GM12878 (cell line): ENCODE data around the gene CAMTA1. TPM values are rescaled to one million over a fixed set of nuclear protein-coding genes. Genes with fewer than 3 reads are reported as not detected.

Experiments
- ATAC-seq: fragments of 200-7000 bp; cut with Tn5 transposase; 3 replicates; pipeline ENCODE4 v1.9.1; 2020; ENCODE audit warnings: mild to moderate bottlenecking, moderate library complexity
- BruUV-seq: library from RNA; stranded (reverse); fragments of 400-500 nt; replicated peaks from 2 replicates; lab custom pipeline; 2021; lab: Mats Ljungman, UMichigan
- CTCF ChIA-PET: fragments of 300-600 bp; sonication (Branson Sonifier 250); formaldehyde crosslinking; extraction: SDS; loops from one replicate; lab custom pipeline; 2021; ENCODE audit warnings: inconsistent platforms; lab: Yijun Ruan, JAX
- POLR2A ChIA-PET: fragments of 350-600 bp; formaldehyde crosslinking; extraction: SDS; loops from one replicate; lab custom pipeline; 2021; ENCODE audit warnings: inconsistent platforms; lab: Charles Lee
- RAD21 ChIA-PET: fragments of 300-600 bp; sonication (Branson Sonifier 250); formaldehyde crosslinking; loops from one replicate; lab custom pipeline; 2023; ENCODE audit warnings: antibody characterized with exemption; ENCODE audit not compliant: unreplicated experiment; lab: Charles Lee
- SMC1A ChIA-PET: fragments of 300-600 bp; sonication (Branson Sonifier 250); formaldehyde crosslinking; loops from one replicate; lab custom pipeline; 2023; ENCODE audit not compliant: unreplicated experiment, uncharacterized antibody; lab: Charles Lee
- DNase-seq: peaks from one replicate; pipeline ENCODE4 v3.0.0-alpha.2; 2011; ENCODE audit warnings: low read depth, low spot score
- FAIRE-seq: peaks from 3 replicates; lab custom pipeline; 2011; peaks lifted over from hg19 to GRCh38; lab: Jason Lieb, UNC
- H2AFZ ChIP-seq: 2 replicates; pipeline ENCODE4 v1.6.0; 2011; ENCODE audit warnings: low read depth, low read length, control low read depth; ENCODE audit not compliant: control insufficient read depth
- H3K27ac ChIP-seq: 2 replicates; pipeline ENCODE4 v1.5.1; 2011; ENCODE audit warnings: control low read depth; ENCODE audit not compliant: control insufficient read depth, insufficient read depth
- H3K27me3 ChIP-seq, 2 experiments: replicated peaks in 1 of 2; 2 replicates each; pipeline versions ENCODE4 v1.6.0 to v1.6.1; 2011; ENCODE audit warnings: low read length in 1 of 2; ENCODE audit not compliant: control insufficient read depth in 2 of 2, insufficient read depth in 2 of 2
- H3K36me3 ChIP-seq, 2 experiments: 2 replicates each; pipeline ENCODE4 v1.5.1; 2011; ENCODE audit warnings: low read length in 1 of 2; ENCODE audit not compliant: control insufficient read depth in 2 of 2, insufficient read depth in 2 of 2
- H3K4me1 ChIP-seq: 2 replicates; pipeline ENCODE4 v1.6.1; 2011; ENCODE audit warnings: mild to moderate bottlenecking, low read length, moderate library complexity, mixed read lengths; ENCODE audit not compliant: control insufficient read depth, insufficient read depth
- H3K4me2 ChIP-seq: 2 replicates; pipeline ENCODE4 v1.6.0; 2011; ENCODE audit warnings: control low read depth; ENCODE audit not compliant: control insufficient read depth, insufficient read depth
- H3K4me3 ChIP-seq: fragments of 200-600 bp; sonication (generic); 2 replicates; pipeline ENCODE4 v1.5.1; 2016
- H3K79me2 ChIP-seq: 2 replicates; pipeline ENCODE4 v1.6.0; 2011; ENCODE audit warnings: low read length; ENCODE audit not compliant: control insufficient read depth, insufficient read depth
- H3K9ac ChIP-seq: 2 replicates; pipeline ENCODE4 v1.8.0; 2011; ENCODE audit warnings: low read length, control low read depth, mixed read lengths; ENCODE audit not compliant: control insufficient read depth, insufficient read depth
- H3K9me3 ChIP-seq: replicated peaks from 3 replicates; pipeline ENCODE4 v1.5.1; 2011; ENCODE audit warnings: mild to moderate bottlenecking, low read length; ENCODE audit not compliant: control insufficient read depth, insufficient read depth
- H4K20me1 ChIP-seq: 2 replicates; pipeline ENCODE4 v1.6.0; 2011; ENCODE audit not compliant: control insufficient read depth, insufficient read depth
- RCOR1 ChIP-seq: conservative IDR thresholded peaks from 2 replicates; pipeline ENCODE4 v1.6.1; 2012; ENCODE audit warnings: low read depth, low read length, improper control_type of control experiment
- TCF7 ChIP-seq: IDR thresholded peaks from 2 replicates; pipeline ENCODE4 v1.6.1; 2014; ENCODE audit warnings: antibody characterized with exemption, borderline replicate concordance
- WGBS: methylation state at CpG from one replicate; pipeline ENCODE4 v1.1.6; 2016; ENCODE audit warnings: low lambda C conversion rate; ENCODE audit not compliant: insufficient replicate concordance, insufficient coverage; ENCODE audit errors: missing lambda C conversion rate; 5-methylcytosine and 5-hydroxymethylcytosine counted together
- in situ Hi-C: fragments of 300-500 bp; cut with MboI; formaldehyde crosslinking; loops from 9 replicates; pipeline ENCODE4 v1.14.3; 2018; ENCODE audit warnings: mixed read lengths
- intact Hi-C: fragments of 100-400 bp; cut with micrococcal nuclease; formaldehyde crosslinking; loops from one replicate; pipeline ENCODE4 v1.14.2; 2022; ENCODE audit not compliant: unreplicated experiment
- polyA plus RNA-seq, 11 experiments: library from polyadenylated mRNA; depleted of rRNA in 4 of 11; unstranded in 6 of 11; stranded (reverse) in 5 of 11; fragments of >200 nt; fragmentation: Nextera tagmentation in 4 of 11; fragmentation: Illumina TruSeq in 1 of 11; extraction: Ambion mirVana in 4 of 11; extraction: Trizol in 1 of 11; gene quantifications; 1 replicate in 1 of 11; 2 replicates in 10 of 11; pipeline versions ENCODE4 v1.2.1 to v1.2.3, GENCODE V29; 2011 to 2016; ENCODE audit warnings: inconsistent platforms in 2 of 11, missing spikeins in 2 of 11, low read depth in 1 of 11
- total RNA-seq, 4 experiments: library from RNA; depleted of rRNA in 3 of 4; stranded (reverse); fragments of >200 nt in 3 of 4; fragmentation: Illumina TruSeq in 1 of 4; extraction: Trizol in 1 of 4; gene quantifications; 2 replicates each; pipeline versions ENCODE4 v1.2.1 to v1.2.3, GENCODE V29; 2013 to 2021
- TF ChIP-seq, protein P1 (sequence below): IDR thresholded peaks from 2 replicates; pipeline ENCODE4 v1.6.1; 2012; ENCODE audit warnings: improper control_type of control experiment, low read depth, low read length; ENCODE audit not compliant: insufficient replicate concordance

The CAMTA1 gene
- total and polyA plus RNA-seq, 10 of the 15 experiments (the other 5 are each of a cell fraction or from before 2014, with no cell fraction given): 37.7 to 148 (median 76.4) TPM

DNA sequence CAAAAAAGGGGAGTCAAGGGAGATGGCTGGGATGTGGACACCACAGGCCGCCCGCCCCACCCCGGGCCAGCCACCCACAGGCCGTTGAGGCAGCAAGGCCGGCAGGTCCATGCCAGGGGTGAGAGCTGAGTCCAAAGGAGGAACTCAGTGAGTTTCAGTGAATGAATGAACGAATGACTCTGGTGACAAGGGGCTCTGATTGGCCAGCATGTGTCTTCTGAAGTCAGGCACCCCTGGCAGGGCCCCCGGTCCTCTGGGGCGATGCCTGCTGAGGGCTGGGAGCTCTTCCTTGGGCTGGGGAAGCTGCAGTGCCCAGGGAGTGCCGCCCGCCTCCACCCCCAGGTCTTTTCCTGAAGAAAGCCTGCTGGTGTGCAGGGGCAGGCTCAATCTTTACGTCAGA, 749.8 kb downstream of the CAMTA1 start:
- no peaks in the 10 kb centered on the region for H3K9me3 ChIP-seq
- no peaks in the 10 kb centered on the region for H3K4me1 ChIP-seq
- no peak for DNase-seq
- in situ Hi-C loops (no loop called here), intact Hi-C loops (no loop called here)
- ChIA-PET SMC1A (no interaction called here), CTCF (no interaction called here), POLR2A (no interaction called here), RAD21 (no interaction called here)
- no peaks in the 10 kb centered on the region; a peak in 2 of 4 replicates for H3K27me3 ChIP-seq
- no peak overlapping the region for H3K4me2 ChIP-seq
- no peak overlapping the region for H2AFZ ChIP-seq
- no peaks in the 10 kb centered on the region for H3K79me2 ChIP-seq
- BruUV-seq: no TSS peak
- no peaks in the 10 kb centered on the region for H3K36me3 ChIP-seq
- TF ChIP-seq RCOR1: no peak
- TF ChIP-seq, protein P1, sequence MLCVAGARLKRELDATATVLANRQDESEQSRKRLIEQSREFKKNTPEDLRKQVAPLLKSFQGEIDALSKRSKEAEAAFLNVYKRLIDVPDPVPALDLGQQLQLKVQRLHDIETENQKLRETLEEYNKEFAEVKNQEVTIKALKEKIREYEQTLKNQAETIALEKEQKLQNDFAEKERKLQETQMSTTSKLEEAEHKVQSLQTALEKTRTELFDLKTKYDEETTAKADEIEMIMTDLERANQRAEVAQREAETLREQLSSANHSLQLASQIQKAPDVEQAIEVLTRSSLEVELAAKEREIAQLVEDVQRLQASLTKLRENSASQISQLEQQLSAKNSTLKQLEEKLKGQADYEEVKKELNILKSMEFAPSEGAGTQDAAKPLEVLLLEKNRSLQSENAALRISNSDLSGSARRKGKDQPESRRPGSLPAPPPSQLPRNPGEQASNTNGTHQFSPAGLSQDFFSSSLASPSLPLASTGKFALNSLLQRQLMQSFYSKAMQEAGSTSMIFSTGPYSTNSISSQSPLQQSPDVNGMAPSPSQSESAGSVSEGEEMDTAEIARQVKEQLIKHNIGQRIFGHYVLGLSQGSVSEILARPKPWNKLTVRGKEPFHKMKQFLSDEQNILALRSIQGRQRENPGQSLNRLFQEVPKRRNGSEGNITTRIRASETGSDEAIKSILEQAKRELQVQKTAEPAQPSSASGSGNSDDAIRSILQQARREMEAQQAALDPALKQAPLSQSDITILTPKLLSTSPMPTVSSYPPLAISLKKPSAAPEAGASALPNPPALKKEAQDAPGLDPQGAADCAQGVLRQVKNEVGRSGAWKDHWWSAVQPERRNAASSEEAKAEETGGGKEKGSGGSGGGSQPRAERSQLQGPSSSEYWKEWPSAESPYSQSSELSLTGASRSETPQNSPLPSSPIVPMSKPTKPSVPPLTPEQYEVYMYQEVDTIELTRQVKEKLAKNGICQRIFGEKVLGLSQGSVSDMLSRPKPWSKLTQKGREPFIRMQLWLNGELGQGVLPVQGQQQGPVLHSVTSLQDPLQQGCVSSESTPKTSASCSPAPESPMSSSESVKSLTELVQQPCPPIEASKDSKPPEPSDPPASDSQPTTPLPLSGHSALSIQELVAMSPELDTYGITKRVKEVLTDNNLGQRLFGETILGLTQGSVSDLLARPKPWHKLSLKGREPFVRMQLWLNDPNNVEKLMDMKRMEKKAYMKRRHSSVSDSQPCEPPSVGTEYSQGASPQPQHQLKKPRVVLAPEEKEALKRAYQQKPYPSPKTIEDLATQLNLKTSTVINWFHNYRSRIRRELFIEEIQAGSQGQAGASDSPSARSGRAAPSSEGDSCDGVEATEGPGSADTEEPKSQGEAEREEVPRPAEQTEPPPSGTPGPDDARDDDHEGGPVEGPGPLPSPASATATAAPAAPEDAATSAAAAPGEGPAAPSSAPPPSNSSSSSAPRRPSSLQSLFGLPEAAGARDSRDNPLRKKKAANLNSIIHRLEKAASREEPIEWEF: no peak
- TF ChIP-seq TCF7: no peak
- no peak overlapping the region for H3K4me3 ChIP-seq
- no peak overlapping the region for H3K9ac ChIP-seq
- WGBS: 8% methylated on average over 11 of the region's 11 CpGs
- no peak for ATAC-seq
- no peak overlapping the region for H3K27ac ChIP-seq
- no peak for FAIRE-seq
- H4K20me1 ChIP-seq: no peaks in the 10 kb centered on the region
